ENCODE data around the gene IQSEC3. TPM values are rescaled to one million over a fixed set of nuclear protein-coding genes. Genes with fewer than 3 reads are reported as not detected.

The IQSEC3 gene
- total RNA-seq, 1 experiment from 2014 or later, result 0.55 TPM

- H3K9me3 ChIP-seq (ENCODE audit: control insufficient read depth, low read depth, low read length), result no peaks in the 10 kb centered on the region
- Mint-ChIP-seq H3K4me1 (peaks cover 13 to 32% of the 10 kb centered on the region in 2 experiments), H3K4me3 (no peak overlapping the region), H3K9me3 (no peaks in the 10 kb centered on the region), H3K36me3 (ENCODE audit: insufficient read depth in 1 of 3, low read depth in 3 of 3) (no peaks in the 10 kb centered on the region; a peak in 1 of 7 replicates), H3K27ac (no peak overlapping the region), H3K27me3 (ENCODE audit: low read depth) (peaks cover 5% of the 10 kb centered on the region; the same call in 1 of the 2 replicates)
- H4K8ac ChIP-seq (replicated peaks; ENCODE audit: insufficient read length, low read depth, low read length), result no peak overlapping the region
- no peaks in the 10 kb centered on the region for H3K79me2 ChIP-seq (ENCODE audit: insufficient read depth, low read length)
- no peak overlapping the region for H2BK12ac ChIP-seq (ENCODE audit: insufficient read length, low read depth, low read length)
- TF ChIP-seq CTCF (conservative IDR thresholded peaks at IDR 0.05), result no peak
- no peaks in the 10 kb centered on the region for H3K23me2 ChIP-seq (ENCODE audit: insufficient read length, low read depth, low read length, poor library complexity, severe bottlenecking)
- no peaks in the 10 kb centered on the region for H3K4me1 ChIP-seq (ENCODE audit: insufficient read depth, low read length)
- no peak overlapping the region for H3K23ac ChIP-seq (ENCODE audit: insufficient read length, low read depth, low read length)
- no peak for DNase-seq
- H4K20me1 ChIP-seq (ENCODE audit: control insufficient read depth, insufficient read depth, insufficient read length), result no peaks in the 10 kb centered on the region
- no peak overlapping the region for H3K4ac ChIP-seq (ENCODE audit: low read depth, low read length)
- no peaks in the 10 kb centered on the region for H3K27me3 ChIP-seq (ENCODE audit: insufficient read depth, low read length)
- H3K9ac ChIP-seq (ENCODE audit: extremely low read depth, insufficient read length, low read length), result no peak overlapping the region
- no peak overlapping the region for H3K27ac ChIP-seq (ENCODE audit: insufficient read length, low read depth, low read length)
- H2AK5ac ChIP-seq (ENCODE audit: insufficient read length, low read length), result no peak overlapping the region
- no peak overlapping the region for H3T11ph ChIP-seq (ENCODE audit: low read length)
- H2BK5ac ChIP-seq (ENCODE audit: insufficient read length, low read length), result no peak overlapping the region
- H3K79me1 ChIP-seq (ENCODE audit: insufficient read depth, low read depth, low read length, poor library complexity, severe bottlenecking), result no peaks in the 10 kb centered on the region
- H2BK20ac ChIP-seq (ENCODE audit: low read depth, low read length, poor library complexity, severe bottlenecking), result no peak overlapping the region
- H2AFZ ChIP-seq (ENCODE audit: low read length), result no peak overlapping the region
- H3K56ac ChIP-seq (ENCODE audit: insufficient read length, low read depth, low read length), result no peak overlapping the region
- no peak overlapping the region for H2BK120ac ChIP-seq (ENCODE audit: low read depth, low read length, poor library complexity, severe bottlenecking)
- no peak overlapping the region for H4K5ac ChIP-seq (ENCODE audit: insufficient read length, low read depth, low read length)
- H4K91ac ChIP-seq (ENCODE audit: insufficient read length, low read depth, low read length), result no peak overlapping the region
- no peak overlapping the region for H2BK15ac ChIP-seq (ENCODE audit: low read depth, low read length)
- H3K14ac ChIP-seq (ENCODE audit: insufficient read depth, low read length), result no peak overlapping the region
- no peak overlapping the region for H3K18ac ChIP-seq (ENCODE audit: insufficient read length, low read depth, low read length)
- H3K4me2 ChIP-seq (ENCODE audit: insufficient read depth, insufficient read length, low read length), result no peak overlapping the region
- WGBS (ENCODE audit: extremely low coverage, insufficient read length, low lambda C conversion rate), result no CpG with 5 or more reads among the region's 13 CpGs
Observed at GRCh38 chr12:156945-157344, 90.4 kb downstream of the IQSEC3 start.

Measured in H9 (cell line).